Measurements from ENCODE around the gene FAM24B. TPM values are rescaled to one million over a fixed set of nuclear protein-coding genes. Genes with fewer than 3 reads are reported as not detected.
"Not testable (repeated sequence)": the region's sequence is repeated elsewhere in the genome, so short reads cannot be mapped to it uniquely, and the experiment has no call there.

FAM24B gene
- total RNA-seq, 4 donors from 2014 or later, result 3.7 to 7.1 (median 4.9) TPM; not detected in 1

GRCh38 chr10:122859527-122859926, 19.9 kb downstream of the FAM24B start:
- Histone ChIP-seq H3K36me3 (no peaks in the 10 kb centered on the region), H3K4me3 (no peak overlapping the region), H3K27me3 (no peaks in the 10 kb centered on the region), H3K4me1 (no peaks in the 10 kb centered on the region), H3K27ac (no peak overlapping the region), H3K9me3 (no peaks in the 10 kb centered on the region)
- TF ChIP-seq POLR2AphosphoS5 (IDR thresholded peaks at IDR 0.05), result no peak
- no peak for TF ChIP-seq POLR2A (IDR thresholded peaks at IDR 0.05)
- TF ChIP-seq CTCF (IDR thresholded peaks at IDR 0.05), result no peak
- in situ Hi-C loops (cut with MboI; ENCODE audit: low pct_ligation_motif_present in 1 of 4, low pct_unique_long_range_greater_than_20kb in 1 of 4, low sequenced_read_pairs in 3 of 4) (no loop called here), intact Hi-C loops (cut with DNase I; ENCODE audit: low total_unique reads) (no loop called here)
- WGBS, 2 donors (ENCODE audit: low coverage in 1 of 2), result 81% methylated on average over 1 of the region's 1 CpG; no CpG with 5 or more reads in 1 of the 2 donors
- DNase-seq, result no peak

GRCh38 chr10:122858042-122858441, 21.3 kb downstream of the FAM24B start:
- intact Hi-C loops (cut with DNase I; ENCODE audit: low total_unique reads); H3K36me3 ChIP-seq; DNase-seq; H3K27me3 ChIP-seq; H3K4me1 ChIP-seq; H3K27ac ChIP-seq; H3K4me3 ChIP-seq; in situ Hi-C loops (cut with MboI; ENCODE audit: low pct_ligation_motif_present in 1 of 4, low pct_unique_long_range_greater_than_20kb in 1 of 4, low sequenced_read_pairs in 3 of 4); H3K9me3 ChIP-seq: not testable (repeated sequence)
- WGBS, 2 donors (ENCODE audit: low coverage in 1 of 2), result 95% methylated on average over 5 of the region's 5 CpGs; no CpG with 5 or more reads in 1 of the 2 donors

DNA sequence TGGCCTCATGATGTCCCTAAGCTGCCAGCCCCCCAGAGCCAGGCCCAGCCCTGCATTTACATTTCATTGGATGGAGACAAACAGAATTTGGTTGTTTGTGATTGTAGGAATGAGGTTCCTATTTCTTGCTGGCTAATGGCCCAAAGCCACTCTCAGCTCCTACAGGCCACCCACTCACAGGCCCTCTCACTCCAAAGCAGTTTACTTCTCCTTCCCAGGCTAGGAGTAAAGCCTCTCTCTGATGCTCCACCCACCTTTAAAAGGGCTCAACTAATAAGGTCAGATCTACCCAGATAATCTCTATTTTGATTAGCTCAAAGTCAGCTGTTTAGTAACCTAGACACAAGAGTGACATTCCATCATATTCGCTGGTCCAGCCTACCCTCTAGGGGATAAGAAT, 22.5 kb downstream of the FAM24B start:
- no peak for TF ChIP-seq CTCF (IDR thresholded peaks at IDR 0.05)
- TF ChIP-seq POLR2A (IDR thresholded peaks at IDR 0.05), result no peak
- TF ChIP-seq EP300 (IDR thresholded peaks at IDR 0.05; ENCODE audit: low read depth), result no peak
- in situ Hi-C loops (cut with MboI; ENCODE audit: low pct_ligation_motif_present in 1 of 4, low pct_unique_long_range_greater_than_20kb in 1 of 4, low sequenced_read_pairs in 3 of 4) (no loop called here), intact Hi-C loops (cut with DNase I; ENCODE audit: low total_unique reads) (no loop called here)
- Histone ChIP-seq H3K27ac (no peak overlapping the region), H3K9me3 (no peaks in the 10 kb centered on the region), H3K4me1 (no peaks in the 10 kb centered on the region), H3K36me3 (no peaks in the 10 kb centered on the region), H3K4me3 (no peak overlapping the region), H3K27me3 (no peaks in the 10 kb centered on the region)
- DNase-seq, result no peak
- 90 to 96% methylated on average over 1 of the region's 1 CpG for WGBS, 2 donors (ENCODE audit: low coverage in 1 of 2)

DNA sequence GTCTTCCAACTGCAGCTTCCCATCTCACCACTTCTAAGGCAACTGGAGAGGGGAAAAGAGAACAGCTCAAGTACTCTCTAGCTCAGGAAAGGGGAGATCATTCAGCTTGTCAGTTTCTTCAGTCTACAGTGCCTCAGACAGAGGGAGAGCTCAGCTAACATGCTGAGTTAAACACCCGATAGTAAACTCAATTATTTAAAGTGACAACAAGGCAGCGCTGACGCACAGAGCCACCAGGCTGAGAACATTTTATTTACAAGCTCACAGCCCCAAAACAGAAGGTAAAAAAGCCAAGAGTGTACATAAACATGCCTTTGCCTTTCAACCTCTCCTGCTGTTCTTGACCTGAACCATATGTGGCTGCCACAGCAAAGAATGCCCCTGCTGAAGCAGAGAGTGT, 23.6 kb downstream of the FAM24B start:
- TF ChIP-seq POLR2AphosphoS5 (IDR thresholded peaks at IDR 0.05) (no peak), POLR2A (IDR thresholded peaks at IDR 0.05) (no peak), CTCF (IDR thresholded peaks at IDR 0.05) (no peak)
- no peak overlapping the region for H3K27ac ChIP-seq
- 82% methylated on average over 3 of the region's 3 CpGs; no CpG with 5 or more reads in 1 of the 2 donors for WGBS, 2 donors (ENCODE audit: low coverage in 1 of 2)
- H3K9me3 ChIP-seq, result no peaks in the 10 kb centered on the region
- no peaks in the 10 kb centered on the region for H3K4me1 ChIP-seq
- in situ Hi-C loops (cut with MboI; ENCODE audit: low pct_ligation_motif_present in 1 of 4, low pct_unique_long_range_greater_than_20kb in 1 of 4, low sequenced_read_pairs in 3 of 4) (no loop called here), intact Hi-C loops (cut with DNase I; ENCODE audit: low total_unique reads) (no loop called here)
- no peak overlapping the region for H3K4me3 ChIP-seq
- DNase-seq, result no peak
- H3K27me3 ChIP-seq, result no peaks in the 10 kb centered on the region
- H3K36me3 ChIP-seq, result no peaks in the 10 kb centered on the region

DNA sequence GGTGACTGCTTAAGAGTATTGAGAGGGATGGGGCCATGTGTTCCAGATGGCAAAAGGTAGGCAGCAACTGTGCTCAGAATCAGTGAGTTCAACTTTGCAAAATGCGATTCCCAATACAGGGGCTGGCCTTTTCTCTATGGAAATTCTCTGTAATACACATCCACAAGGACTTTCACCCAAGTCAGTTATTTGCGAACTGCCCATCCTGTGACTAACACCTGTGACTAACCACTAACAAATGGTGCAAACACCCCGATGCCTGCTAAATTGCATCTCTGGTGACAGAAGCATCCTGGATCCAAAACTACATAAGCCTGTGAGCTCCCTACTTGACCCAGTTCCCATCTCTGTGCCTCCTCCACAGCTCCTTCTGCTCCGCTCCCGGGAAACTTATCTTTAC, 24.7 kb downstream of the FAM24B start:
- Histone ChIP-seq H3K9me3 (no peaks in the 10 kb centered on the region), H3K4me3 (no peak overlapping the region), H3K27me3 (no peaks in the 10 kb centered on the region), H3K27ac (no peak overlapping the region), H3K4me1 (no peaks in the 10 kb centered on the region), H3K36me3 (no peaks in the 10 kb centered on the region)
- intact Hi-C loops (cut with DNase I; ENCODE audit: low total_unique reads), result no loop called here
- TF ChIP-seq EP300 (IDR thresholded peaks at IDR 0.05; ENCODE audit: low read depth) (no peak), POLR2A (IDR thresholded peaks at IDR 0.05) (no peak), CTCF (IDR thresholded peaks at IDR 0.05) (no peak), POLR2AphosphoS5 (IDR thresholded peaks at IDR 0.05) (no peak)
- no peak for DNase-seq
- in situ Hi-C loops (cut with MboI; ENCODE audit: low pct_ligation_motif_present in 1 of 4, low pct_unique_long_range_greater_than_20kb in 1 of 4, low sequenced_read_pairs in 3 of 4), result no loop called here
- WGBS, 2 donors (ENCODE audit: low coverage in 1 of 2), result 84% methylated on average over 5 of the region's 5 CpGs; no CpG with 5 or more reads in 1 of the 2 donors

Data from transverse colon (tissue), 4 donors.